Measurements from ENCODE around the gene BCKDHB. TPM values are rescaled to one million over a fixed set of nuclear protein-coding genes. Genes with fewer than 3 reads are reported as not detected.

Gene BCKDHB
- total RNA-seq, 1 donor from 2014 or later = 12.9 TPM

DNA sequence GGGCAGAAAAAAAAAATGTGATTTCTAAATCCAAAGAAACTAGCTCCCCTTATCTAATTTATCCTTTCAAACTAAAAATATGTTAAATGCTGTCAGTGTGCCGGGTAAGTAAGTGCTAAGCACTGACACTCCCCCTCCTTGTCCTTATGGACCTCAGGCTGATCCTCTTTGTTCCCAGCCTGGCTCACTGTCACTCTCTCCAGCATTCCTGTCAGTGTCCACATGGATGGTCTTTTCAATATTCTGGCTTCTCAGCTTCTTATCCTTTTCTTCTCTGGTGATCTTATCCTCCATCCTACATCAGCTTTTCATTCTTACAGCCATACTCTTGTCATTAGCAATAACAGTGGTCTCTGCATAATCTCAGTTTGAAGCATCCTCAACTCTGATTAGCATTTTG, 55.0 kb downstream of the BCKDHB start:
- Mint-ChIP-seq H3K4me3 (ENCODE audit: unreplicated experiment) (no peak overlapping the region), H3K27me3 (ENCODE audit: low read depth) (no peaks in the 10 kb centered on the region), H3K36me3 (ENCODE audit: low read depth) (no peaks in the 10 kb centered on the region), H3K27ac (ENCODE audit: unreplicated experiment) (no peak overlapping the region), H3K9me3 (ENCODE audit: low read depth) (no peaks in the 10 kb centered on the region), H3K4me1 (ENCODE audit: low read depth) (peaks cover 4% of the 10 kb centered on the region)
- no peak for DNase-seq (ENCODE audit: low spot score)
- TF ChIP-seq, protein P1, sequence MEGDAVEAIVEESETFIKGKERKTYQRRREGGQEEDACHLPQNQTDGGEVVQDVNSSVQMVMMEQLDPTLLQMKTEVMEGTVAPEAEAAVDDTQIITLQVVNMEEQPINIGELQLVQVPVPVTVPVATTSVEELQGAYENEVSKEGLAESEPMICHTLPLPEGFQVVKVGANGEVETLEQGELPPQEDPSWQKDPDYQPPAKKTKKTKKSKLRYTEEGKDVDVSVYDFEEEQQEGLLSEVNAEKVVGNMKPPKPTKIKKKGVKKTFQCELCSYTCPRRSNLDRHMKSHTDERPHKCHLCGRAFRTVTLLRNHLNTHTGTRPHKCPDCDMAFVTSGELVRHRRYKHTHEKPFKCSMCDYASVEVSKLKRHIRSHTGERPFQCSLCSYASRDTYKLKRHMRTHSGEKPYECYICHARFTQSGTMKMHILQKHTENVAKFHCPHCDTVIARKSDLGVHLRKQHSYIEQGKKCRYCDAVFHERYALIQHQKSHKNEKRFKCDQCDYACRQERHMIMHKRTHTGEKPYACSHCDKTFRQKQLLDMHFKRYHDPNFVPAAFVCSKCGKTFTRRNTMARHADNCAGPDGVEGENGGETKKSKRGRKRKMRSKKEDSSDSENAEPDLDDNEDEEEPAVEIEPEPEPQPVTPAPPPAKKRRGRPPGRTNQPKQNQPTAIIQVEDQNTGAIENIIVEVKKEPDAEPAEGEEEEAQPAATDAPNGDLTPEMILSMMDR (IDR thresholded peaks at IDR 0.05) = no peak

DNA sequence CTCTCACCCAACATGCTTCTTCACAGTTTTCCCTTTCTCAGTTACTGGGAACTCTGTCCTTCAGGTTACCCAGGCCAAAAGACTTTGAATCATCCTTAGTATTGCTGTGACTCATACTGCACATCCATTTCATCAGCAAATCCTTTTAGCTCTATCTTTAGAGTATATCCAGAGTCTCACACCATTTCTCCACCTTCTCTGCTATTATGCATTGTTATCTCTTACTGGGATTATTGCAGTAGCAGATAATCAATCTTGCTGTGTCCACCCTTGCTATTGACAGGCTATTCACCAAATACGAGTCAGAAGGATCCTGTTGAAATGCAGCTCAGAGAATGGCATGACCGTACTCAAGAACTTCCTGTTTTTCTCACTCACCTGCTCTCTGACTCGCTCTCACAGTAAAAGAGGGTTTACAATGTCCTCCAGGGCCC, 57.3 kb downstream of the BCKDHB start:
- Mint-ChIP-seq H3K4me1 (ENCODE audit: low read depth) (peaks cover 4% of the 10 kb centered on the region), H3K27ac (ENCODE audit: unreplicated experiment) (no peak overlapping the region), H3K27me3 (ENCODE audit: low read depth) (no peaks in the 10 kb centered on the region), H3K36me3 (ENCODE audit: low read depth) (no peaks in the 10 kb centered on the region), H3K9me3 (ENCODE audit: low read depth) (no peaks in the 10 kb centered on the region), H3K4me3 (ENCODE audit: unreplicated experiment) (no peak overlapping the region)
- DNase-seq (ENCODE audit: low spot score) = no peak
- TF ChIP-seq, protein P1 (IDR thresholded peaks at IDR 0.05) = no peak

DNA sequence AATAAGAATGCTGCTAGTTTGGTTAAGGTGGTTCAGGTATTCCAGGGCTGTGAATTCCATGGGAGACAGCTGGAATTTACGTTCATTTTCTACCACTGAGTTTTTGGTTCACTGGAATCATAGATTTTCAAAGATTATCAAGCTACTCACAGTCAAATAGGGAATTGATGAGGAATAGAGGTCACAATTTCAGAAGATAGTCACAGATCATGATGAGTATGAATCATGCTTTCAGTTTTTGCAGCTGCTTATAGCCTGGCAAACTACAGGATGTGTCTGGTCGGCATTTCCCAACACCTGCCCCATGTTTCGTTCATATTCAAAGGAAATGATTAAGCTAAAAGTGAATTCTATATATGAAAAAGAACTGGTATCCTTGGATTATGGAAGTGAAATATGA, 58.7 kb downstream of the BCKDHB start:
- Mint-ChIP-seq H3K27me3 (ENCODE audit: low read depth) (no peaks in the 10 kb centered on the region), H3K9me3 (ENCODE audit: low read depth) (no peaks in the 10 kb centered on the region), H3K4me1 (ENCODE audit: low read depth) (peaks cover 4% of the 10 kb centered on the region), H3K36me3 (ENCODE audit: low read depth) (no peaks in the 10 kb centered on the region), H3K27ac (ENCODE audit: unreplicated experiment) (no peak overlapping the region), H3K4me3 (ENCODE audit: unreplicated experiment) (no peak overlapping the region)
- TF ChIP-seq, protein P1 (IDR thresholded peaks at IDR 0.05) = no peak
- no peak for DNase-seq (ENCODE audit: low spot score)

DNA sequence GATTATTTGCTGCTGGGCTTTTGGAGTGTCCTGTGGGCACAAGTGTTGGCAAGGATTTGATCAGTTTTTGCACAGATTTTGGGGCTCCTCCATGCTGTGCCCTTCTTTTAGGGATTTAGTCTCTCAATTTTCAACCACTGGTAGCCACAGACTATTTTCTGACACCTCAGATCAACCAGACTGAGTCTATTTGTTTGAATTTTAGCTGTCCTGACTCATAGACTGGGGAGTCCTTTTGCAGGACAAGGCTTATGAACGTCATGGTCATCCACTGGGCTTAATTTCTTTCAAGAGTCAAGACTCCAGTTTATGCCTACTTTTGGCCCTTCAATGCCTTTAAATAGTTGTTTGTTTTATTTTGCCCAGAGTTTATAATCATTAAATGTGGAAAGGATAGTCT, 59.3 kb downstream of the BCKDHB start:
- Mint-ChIP-seq H3K4me3 (ENCODE audit: unreplicated experiment) (no peak overlapping the region), H3K9me3 (ENCODE audit: low read depth) (no peaks in the 10 kb centered on the region), H3K36me3 (ENCODE audit: low read depth) (no peaks in the 10 kb centered on the region), H3K27me3 (ENCODE audit: low read depth) (no peaks in the 10 kb centered on the region), H3K27ac (ENCODE audit: unreplicated experiment) (no peak overlapping the region), H3K4me1 (ENCODE audit: low read depth) (peaks cover 4% of the 10 kb centered on the region)
- DNase-seq (ENCODE audit: low spot score) = no peak
- TF ChIP-seq, protein P1 (IDR thresholded peaks at IDR 0.05) = no peak

DNA sequence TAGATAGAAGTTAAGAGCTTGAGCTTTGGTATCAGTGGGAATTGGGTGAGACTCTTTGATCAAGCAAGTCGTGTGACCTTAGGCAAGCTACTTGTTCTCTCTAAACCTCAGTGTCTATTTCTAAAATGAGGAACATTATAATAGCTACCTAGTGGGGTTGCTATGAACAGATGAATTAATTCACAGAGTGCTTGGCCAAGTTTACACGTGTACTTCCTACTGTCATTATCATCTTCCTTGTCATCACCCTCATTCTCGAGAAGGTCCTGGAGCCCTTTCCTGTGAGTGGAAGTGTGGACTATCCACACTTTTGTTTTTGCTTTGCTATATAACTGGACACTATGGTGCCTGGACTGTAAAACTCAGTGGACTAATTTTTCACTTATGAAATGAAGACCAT, 64.0 kb downstream of the BCKDHB start:
- H3K4me1 Mint-ChIP-seq (ENCODE audit: low read depth) = peaks cover 10% of the 10 kb centered on the region
- no peaks in the 10 kb centered on the region for H3K9me3 Mint-ChIP-seq (ENCODE audit: low read depth)
- no peak overlapping the region for H3K4me3 Mint-ChIP-seq (ENCODE audit: unreplicated experiment)
- H3K27ac Mint-ChIP-seq (ENCODE audit: unreplicated experiment) = no peak overlapping the region
- no peak for DNase-seq (ENCODE audit: low spot score)
- H3K27me3 Mint-ChIP-seq (ENCODE audit: low read depth) = no peaks in the 10 kb centered on the region
- peaks cover 1% of the 10 kb centered on the region for H3K36me3 Mint-ChIP-seq (ENCODE audit: low read depth)
- TF ChIP-seq, protein P1 (IDR thresholded peaks at IDR 0.05) = no peak
